Activated CD8-positive, alpha-beta memory T cell treated with anti-CD3 and anti-CD28 coated beads, Interleukin-2, amount 50 U/mL, for 1 hour (primary cell): Measurements from ENCODE around the gene FBXO30.

ENCODE experiments used
- DNase-seq: peaks from one replicate; pipeline ENCODE4 v3.0.0-alpha.2; 2020; ENCODE audit errors: extremely low read depth

FBXO30 gene, protein sequence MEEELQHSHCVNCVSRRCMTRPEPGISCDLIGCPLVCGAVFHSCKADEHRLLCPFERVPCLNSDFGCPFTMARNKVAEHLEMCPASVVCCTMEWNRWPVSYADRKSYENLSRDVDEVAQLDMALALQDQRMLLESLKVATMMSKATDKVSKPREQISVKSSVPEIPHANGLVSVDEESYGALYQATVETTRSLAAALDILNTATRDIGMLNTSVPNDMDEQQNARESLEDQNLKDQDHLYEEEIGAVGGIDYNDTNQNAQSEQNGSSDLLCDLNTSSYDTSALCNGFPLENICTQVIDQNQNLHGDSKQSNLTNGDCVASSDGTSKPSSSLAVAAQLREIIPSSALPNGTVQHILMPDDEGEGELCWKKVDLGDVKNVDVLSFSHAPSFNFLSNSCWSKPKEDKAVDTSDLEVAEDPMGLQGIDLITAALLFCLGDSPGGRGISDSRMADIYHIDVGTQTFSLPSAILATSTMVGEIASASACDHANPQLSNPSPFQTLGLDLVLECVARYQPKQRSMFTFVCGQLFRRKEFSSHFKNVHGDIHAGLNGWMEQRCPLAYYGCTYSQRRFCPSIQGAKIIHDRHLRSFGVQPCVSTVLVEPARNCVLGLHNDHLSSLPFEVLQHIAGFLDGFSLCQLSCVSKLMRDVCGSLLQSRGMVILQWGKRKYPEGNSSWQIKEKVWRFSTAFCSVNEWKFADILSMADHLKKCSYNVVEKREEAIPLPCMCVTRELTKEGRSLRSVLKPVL

GRCh38 chr6:145814501-145815308, at the start of gene FBXO30:
TSS of gene FBXO30 (minus strand) at chr6:145814795. CDS start at chr6:145806405, 8,390 bp downstream.
- peak; percentile 29 for DNase-seq

DNA sequence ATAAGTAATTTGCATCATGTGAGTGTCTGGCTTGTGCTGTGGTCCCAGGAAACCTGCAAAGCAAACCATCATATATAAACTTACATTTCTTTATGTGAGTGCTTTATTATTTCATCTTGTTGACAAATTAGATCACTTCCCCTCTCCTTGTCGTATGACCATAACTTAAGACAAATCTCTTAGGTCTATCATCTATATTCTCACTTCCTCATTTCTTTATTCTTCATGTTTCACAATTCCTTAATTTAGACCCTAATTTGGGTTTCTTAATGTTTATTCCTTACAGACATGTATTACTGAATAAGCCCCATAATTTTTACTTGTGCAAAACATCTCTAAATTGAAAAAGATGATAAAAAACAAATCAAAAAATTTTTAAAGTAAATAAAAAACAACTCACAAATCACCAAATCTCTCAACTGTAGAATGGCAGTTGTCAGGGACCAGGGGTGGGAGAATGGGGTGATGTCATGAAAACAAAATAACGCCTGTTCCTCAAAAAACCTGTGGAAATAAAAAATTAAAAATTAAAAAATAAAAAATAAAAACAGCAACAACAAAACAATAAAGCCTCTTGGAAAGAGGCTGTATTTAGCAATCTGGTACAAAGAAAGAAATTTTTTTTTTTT, 49.5 kb upstream of the FBXO30 start:
- DNase-seq = no peak

DNA sequence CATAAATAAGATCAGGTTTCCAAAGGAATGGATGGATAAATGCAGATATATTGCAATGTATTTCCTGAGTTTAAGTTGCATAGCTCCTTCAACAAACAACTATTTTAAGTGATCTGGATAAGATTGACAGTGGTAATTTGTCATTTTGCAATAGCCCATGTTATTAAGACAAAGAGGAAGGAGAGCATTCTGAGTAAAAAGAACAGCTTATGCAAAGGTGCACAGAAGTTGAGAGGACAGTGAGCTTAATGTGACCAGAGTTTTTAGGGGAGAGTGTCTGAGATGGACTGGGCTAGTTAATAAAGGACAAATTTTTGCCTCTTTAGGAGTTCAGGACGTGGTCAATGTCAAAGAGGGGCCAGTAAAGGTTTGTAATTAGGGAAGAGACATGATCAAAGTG, 48.8 kb upstream of the FBXO30 start:
- no peak for DNase-seq

- DNase-seq = no peak
Measured at GRCh38 chr6:145860562-145860961, 46.0 kb upstream of the FBXO30 start.

DNA sequence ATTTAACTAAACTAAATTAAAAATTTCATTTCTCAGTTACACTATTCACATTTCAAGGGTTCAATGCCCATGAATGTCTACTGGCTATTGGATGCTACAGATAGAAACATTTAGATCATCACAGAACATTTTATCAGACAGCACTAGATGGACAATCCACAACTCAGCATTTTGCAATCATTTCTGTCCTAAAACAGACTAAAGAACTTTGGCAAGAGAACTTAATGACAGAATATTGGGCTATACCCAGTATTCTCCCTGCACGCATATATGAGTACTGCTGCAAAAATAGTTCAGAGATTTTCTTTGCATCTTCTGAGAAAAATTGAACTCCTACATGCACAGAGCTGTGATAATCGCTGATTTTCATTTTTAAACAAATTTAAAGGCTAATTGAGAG, 36.1 kb upstream of the FBXO30 start:
- DNase-seq = no peak

GRCh38 chr6:145848541-145848940, 33.9 kb upstream of the FBXO30 start:
- DNase-seq = no peak

GRCh38 chr6:145845557-145845956, 31.0 kb upstream of the FBXO30 start:
- DNase-seq = no peak

DNA sequence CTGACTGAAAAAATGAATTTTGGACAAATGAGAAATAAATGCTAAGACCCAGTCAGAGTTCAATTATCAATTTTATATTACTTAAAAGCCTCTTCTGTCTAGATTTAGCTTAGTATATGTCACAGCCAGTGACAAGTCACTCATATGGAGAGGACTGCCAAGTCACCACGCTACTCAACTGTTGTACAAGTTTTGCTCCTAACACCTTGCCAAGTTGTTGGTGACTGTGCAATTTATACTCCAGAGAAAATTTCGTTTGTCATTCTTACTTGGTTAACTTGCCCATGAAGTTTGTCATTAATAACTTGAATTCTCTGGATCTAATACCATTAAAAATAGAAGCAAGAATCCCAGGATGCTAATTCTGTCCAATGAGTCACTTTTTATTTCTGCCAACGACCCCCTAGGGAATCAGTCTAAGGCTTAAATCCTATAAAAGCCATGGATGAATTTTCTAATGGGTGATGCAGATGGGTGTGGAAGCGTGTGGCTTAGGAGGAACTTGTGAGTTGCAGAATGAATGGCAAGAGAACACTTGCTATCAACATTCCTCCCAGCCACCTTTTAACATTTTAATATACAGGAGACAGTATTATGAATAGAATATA, 30.4 kb upstream of the FBXO30 start:
- no peak for DNase-seq

- no peak for DNase-seq
Measured at GRCh38 chr6:145842693-145843546, 28.3 kb upstream of the FBXO30 start.

DNA sequence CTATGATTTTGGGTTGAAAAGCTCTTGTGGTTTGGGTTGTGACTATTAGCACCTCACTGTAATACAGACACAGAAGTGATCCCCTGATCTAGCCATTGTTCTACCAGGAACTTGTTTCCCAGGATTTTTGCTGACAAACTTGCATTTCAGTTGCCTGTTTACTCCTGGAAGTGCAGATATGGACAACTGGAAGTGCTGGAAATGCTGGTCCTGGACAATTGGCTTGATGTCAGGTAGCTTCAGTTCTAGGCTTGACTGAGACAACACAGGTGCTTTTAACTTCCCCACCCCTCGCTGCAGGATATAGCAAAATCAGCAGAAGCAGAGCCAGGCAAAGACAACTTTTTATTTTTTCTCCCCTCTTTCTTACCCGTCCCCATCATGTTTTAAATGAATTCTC, 27.1 kb upstream of the FBXO30 start:
- DNase-seq = no peak

DNA sequence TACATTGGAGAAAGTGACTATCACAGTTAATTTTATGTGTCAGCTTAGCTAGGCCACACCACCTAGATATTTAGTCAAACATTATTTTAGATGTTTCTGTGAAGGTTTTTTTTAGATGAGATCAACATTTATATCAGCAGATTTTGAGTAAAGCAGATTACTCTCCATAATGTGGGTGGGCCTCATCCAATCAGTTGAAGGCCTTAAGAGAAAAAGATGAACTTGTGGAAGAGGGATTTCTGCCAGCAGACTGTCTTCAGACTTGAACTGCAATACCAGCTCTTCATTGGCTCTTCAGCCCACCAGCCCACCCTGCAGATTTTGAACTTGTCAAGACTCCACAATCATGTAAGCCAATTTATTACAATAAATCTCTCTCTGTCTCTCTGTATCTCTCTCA, 25.1 kb upstream of the FBXO30 start:
- no peak for DNase-seq

DNA sequence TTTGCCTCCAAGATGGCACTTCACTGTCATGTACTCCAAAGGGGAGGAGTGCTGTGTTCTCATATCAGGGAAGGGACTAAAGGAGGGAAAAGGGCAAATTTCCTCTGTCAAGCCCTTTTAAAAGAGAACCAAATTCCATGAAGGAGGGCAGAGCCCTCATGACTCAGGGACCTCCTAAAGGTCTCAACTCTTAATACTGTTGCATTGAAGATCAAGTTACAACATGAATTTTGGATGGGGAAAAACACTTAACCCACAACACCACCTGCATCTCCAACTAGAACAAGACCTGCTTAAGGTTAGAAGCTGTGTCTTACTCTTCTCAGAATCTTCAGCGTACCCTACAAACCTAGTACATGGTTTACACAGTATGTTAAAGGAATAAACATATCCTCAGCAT, 23.7 kb upstream of the FBXO30 start:
- no peak for DNase-seq

DNA sequence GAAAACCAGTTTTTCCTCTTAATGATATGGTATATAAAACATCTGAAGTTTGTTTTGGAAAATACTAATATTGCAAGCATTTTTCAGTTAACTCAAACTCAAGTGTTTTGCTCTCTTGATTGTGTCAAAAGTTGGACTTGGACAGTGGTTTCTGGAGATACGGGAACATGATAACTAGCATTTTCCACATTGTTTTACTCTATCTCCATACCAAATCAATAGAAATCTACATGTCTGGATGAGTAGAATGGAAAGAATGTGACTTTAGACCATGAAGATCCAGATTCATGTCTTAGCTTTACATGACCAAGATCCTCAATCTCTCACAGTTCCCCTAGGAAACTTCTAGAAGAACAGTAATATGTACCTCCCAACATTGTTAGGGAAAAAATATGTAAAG, 22.2 kb upstream of the FBXO30 start:
- DNase-seq = no peak

- no peak for DNase-seq
Measured at GRCh38 chr6:145836170-145836569, 21.6 kb upstream of the FBXO30 start.

- no peak for DNase-seq
Measured at GRCh38 chr6:145830612-145831011, 16.0 kb upstream of the FBXO30 start.

- DNase-seq = no peak
Measured at GRCh38 chr6:145829950-145830349, 15.4 kb upstream of the FBXO30 start.

GRCh38 chr6:145829102-145829501, 14.5 kb upstream of the FBXO30 start:
- DNase-seq = no peak

DNA sequence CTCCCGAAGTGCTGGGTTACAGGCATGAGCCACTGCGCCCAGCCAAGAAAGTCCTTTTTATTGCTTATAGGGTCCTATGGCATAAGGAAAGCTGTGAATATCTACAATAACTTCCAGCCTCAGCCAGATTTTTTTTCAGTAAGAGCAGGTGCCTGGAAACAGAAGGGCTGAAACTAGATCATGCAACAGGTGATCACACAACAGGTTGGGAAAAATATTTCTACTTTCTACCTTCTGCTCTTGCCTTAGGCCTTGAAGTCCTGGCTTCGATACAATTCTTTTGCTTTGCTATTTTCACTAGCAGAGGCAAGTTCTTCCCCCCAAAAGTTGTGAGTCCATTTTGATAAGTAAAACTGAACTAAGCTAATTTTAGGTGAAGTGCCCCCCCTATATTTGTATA, 9.7 kb upstream of the FBXO30 start:
- DNase-seq = no peak

GRCh38 chr6:145823328-145823944, 8.8 kb upstream of the FBXO30 start:
- no peak for DNase-seq

DNA sequence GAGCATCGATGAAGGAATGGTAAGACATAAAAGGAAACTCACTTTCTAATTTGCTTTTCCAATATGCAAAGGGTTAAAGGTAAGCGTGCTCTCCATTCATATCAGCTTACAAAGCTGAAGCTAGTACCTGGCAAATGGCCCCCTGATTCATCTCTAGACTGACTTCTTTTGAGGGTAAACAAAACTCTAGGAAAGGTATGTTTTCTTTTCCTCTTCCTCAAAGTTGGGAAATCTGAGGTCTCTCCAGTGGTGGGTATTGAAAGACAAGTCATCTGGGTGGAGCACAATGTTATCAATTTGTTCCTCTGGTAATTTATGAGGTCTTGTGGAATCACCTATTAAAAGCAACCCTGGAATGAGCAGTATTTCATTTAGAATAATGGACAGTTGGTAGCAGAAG, 7.9 kb upstream of the FBXO30 start:
- DNase-seq = no peak
